ENCODE data around the gene NSUN7.

The NSUN7 gene

GRCh38 chr4:40734497-40734896, 15.3 kb upstream of the NSUN7 start:
- Histone ChIP-seq H2BK15ac (ENCODE audit: low read length) (no peak overlapping the region), H2BK5ac (ENCODE audit: low read length) (no peak overlapping the region), H4K8ac (ENCODE audit: low read depth, low read length) (no peak overlapping the region), H3K4me3 (ENCODE audit: low read length in 2 of 2) (no peak overlapping the region), H3K18ac (ENCODE audit: low read length) (no peak overlapping the region), H3K4me2 (ENCODE audit: insufficient read depth, low read length, poor library complexity, severe bottlenecking) (no peak overlapping the region), H2BK12ac (ENCODE audit: low read length) (no peak overlapping the region), H4K91ac (ENCODE audit: low read depth, low read length, poor library complexity) (no peak overlapping the region), H2AFZ (ENCODE audit: low read length) (no peak overlapping the region), H3K27ac (replicated peaks; ENCODE audit: low read length) (no peak overlapping the region), H3K9me3 (replicated peaks in 1 of 2; ENCODE audit: control insufficient read depth in 2 of 2, insufficient read depth in 1 of 2, low read depth in 1 of 2, low read length in 2 of 2) (no peaks in the 10 kb centered on the region), H3K23ac (ENCODE audit: low read depth, low read length, poor library complexity) (no peak overlapping the region), H3K36me3 (replicated peaks in 1 of 2; ENCODE audit: control insufficient read depth in 2 of 2, insufficient read depth in 2 of 2, low read length in 2 of 2) (no peaks in the 10 kb centered on the region), H3K9ac (ENCODE audit: low read depth, low read length, poor library complexity) (no peak overlapping the region), H2AK5ac (ENCODE audit: low read depth, low read length) (no peak overlapping the region), H3K79me1 (ENCODE audit: low read depth, low read length) (no peaks in the 10 kb centered on the region), H2BK120ac (ENCODE audit: low read depth, low read length) (no peak overlapping the region), H3K4me1 (ENCODE audit: control insufficient read depth in 2 of 2, insufficient read depth in 1 of 2, low read depth in 1 of 2, low read length in 2 of 2) (peaks cover 0 to 1% of the 10 kb centered on the region in 2 donors), H3K14ac (ENCODE audit: low read length) (no peak overlapping the region), H3K4ac (ENCODE audit: low read length) (no peak overlapping the region), H3K27me3 (ENCODE audit: control insufficient read depth in 3 of 3, insufficient read depth in 3 of 3, low read depth in 1 of 3, low read length in 3 of 3) (no peaks in the 10 kb centered on the region)
- no CpG with 5 or more reads among the region's 5 CpGs for WGBS, 2 donors (ENCODE audit: extremely low coverage in 2 of 2, insufficient read length in 2 of 2, insufficient replicate concordance in 1 of 2)
- DNase-seq (ENCODE audit: low spot score) = no peak

- no peak overlapping the region for H3K27ac ChIP-seq (replicated peaks; ENCODE audit: low read length)
- no peaks in the 10 kb centered on the region for H3K36me3 ChIP-seq (replicated peaks in 1 of 2; ENCODE audit: control insufficient read depth in 2 of 2, insufficient read depth in 2 of 2, low read length in 2 of 2)
- no peak overlapping the region for H3K14ac ChIP-seq (ENCODE audit: low read length)
- H3K9me3 ChIP-seq (replicated peaks in 1 of 2; ENCODE audit: control insufficient read depth in 2 of 2, insufficient read depth in 1 of 2, low read depth in 1 of 2, low read length in 2 of 2) = no peaks in the 10 kb centered on the region
- no peak overlapping the region for H4K8ac ChIP-seq (ENCODE audit: low read depth, low read length)
- no peak overlapping the region for H2BK5ac ChIP-seq (ENCODE audit: low read length)
- H4K91ac ChIP-seq (ENCODE audit: low read depth, low read length, poor library complexity) = no peak overlapping the region
- H2AK5ac ChIP-seq (ENCODE audit: low read depth, low read length) = no peak overlapping the region
- H3K4me1 ChIP-seq (ENCODE audit: control insufficient read depth in 2 of 2, insufficient read depth in 1 of 2, low read depth in 1 of 2, low read length in 2 of 2) = peaks cover 0 to 1% of the 10 kb centered on the region in 2 donors
- no peaks in the 10 kb centered on the region for H3K27me3 ChIP-seq (ENCODE audit: control insufficient read depth in 3 of 3, insufficient read depth in 3 of 3, low read depth in 1 of 3, low read length in 3 of 3)
- no peak overlapping the region for H3K4me3 ChIP-seq (ENCODE audit: low read length in 2 of 2)
- H3K18ac ChIP-seq (ENCODE audit: low read length) = no peak overlapping the region
- H3K4me2 ChIP-seq (ENCODE audit: insufficient read depth, low read length, poor library complexity, severe bottlenecking) = no peak overlapping the region
- H3K9ac ChIP-seq (ENCODE audit: low read depth, low read length, poor library complexity) = no peak overlapping the region
- WGBS, 2 donors (ENCODE audit: extremely low coverage in 2 of 2, insufficient read length in 2 of 2, insufficient replicate concordance in 1 of 2) = no CpG with 5 or more reads among the region's 1 CpG
- no peak overlapping the region for H2BK120ac ChIP-seq (ENCODE audit: low read depth, low read length)
- H3K4ac ChIP-seq (ENCODE audit: low read length) = no peak overlapping the region
- DNase-seq (ENCODE audit: low spot score) = no peak
- no peak overlapping the region for H2AFZ ChIP-seq (ENCODE audit: low read length)
- no peak overlapping the region for H2BK12ac ChIP-seq (ENCODE audit: low read length)
- H3K79me1 ChIP-seq (ENCODE audit: low read depth, low read length) = no peaks in the 10 kb centered on the region
- H3K23ac ChIP-seq (ENCODE audit: low read depth, low read length, poor library complexity) = no peak overlapping the region
- no peak overlapping the region for H2BK15ac ChIP-seq (ENCODE audit: low read length)
Observed at GRCh38 chr4:40736910-40737309, 12.8 kb upstream of the NSUN7 start.

- Histone ChIP-seq H2AK5ac (ENCODE audit: low read depth, low read length) (no peak overlapping the region), H3K4me1 (ENCODE audit: control insufficient read depth in 2 of 2, insufficient read depth in 1 of 2, low read depth in 1 of 2, low read length in 2 of 2) (peaks cover 0 to 1% of the 10 kb centered on the region in 2 donors)
- no CpG with 5 or more reads among the region's 2 CpGs for WGBS, 2 donors (ENCODE audit: extremely low coverage in 2 of 2, insufficient read length in 2 of 2, insufficient replicate concordance in 1 of 2)
Observed at GRCh38 chr4:40737879-40738278, 11.9 kb upstream of the NSUN7 start.

GRCh38 chr4:40739347-40739746, 10.4 kb upstream of the NSUN7 start:
- no peak for DNase-seq (ENCODE audit: low spot score)
- Histone ChIP-seq H2AFZ (ENCODE audit: low read length) (no peak overlapping the region), H2BK15ac (ENCODE audit: low read length) (no peak overlapping the region), H3K4me1 (ENCODE audit: control insufficient read depth in 2 of 2, insufficient read depth in 1 of 2, low read depth in 1 of 2, low read length in 2 of 2) (no peaks in the 10 kb centered on the region), H2AK5ac (ENCODE audit: low read depth, low read length) (no peak overlapping the region), H2BK120ac (ENCODE audit: low read depth, low read length) (no peak overlapping the region), H3K79me1 (ENCODE audit: low read depth, low read length) (no peaks in the 10 kb centered on the region), H3K27me3 (ENCODE audit: control insufficient read depth in 3 of 3, insufficient read depth in 3 of 3, low read depth in 1 of 3, low read length in 3 of 3) (no peaks in the 10 kb centered on the region), H3K4me2 (ENCODE audit: insufficient read depth, low read length, poor library complexity, severe bottlenecking) (no peak overlapping the region), H2BK5ac (ENCODE audit: low read length) (no peak overlapping the region), H3K4me3 (ENCODE audit: low read length in 2 of 2) (no peak overlapping the region), H3K9me3 (replicated peaks in 1 of 2; ENCODE audit: control insufficient read depth in 2 of 2, insufficient read depth in 1 of 2, low read depth in 1 of 2, low read length in 2 of 2) (no peaks in the 10 kb centered on the region), H3K4ac (ENCODE audit: low read length) (no peak overlapping the region), H2BK12ac (ENCODE audit: low read length) (no peak overlapping the region), H4K8ac (ENCODE audit: low read depth, low read length) (no peak overlapping the region), H3K23ac (ENCODE audit: low read depth, low read length, poor library complexity) (no peak overlapping the region), H3K18ac (ENCODE audit: low read length) (no peak overlapping the region), H3K36me3 (replicated peaks in 1 of 2; ENCODE audit: control insufficient read depth in 2 of 2, insufficient read depth in 2 of 2, low read length in 2 of 2) (no peaks in the 10 kb centered on the region), H3K9ac (ENCODE audit: low read depth, low read length, poor library complexity) (no peak overlapping the region), H3K27ac (replicated peaks; ENCODE audit: low read length) (no peak overlapping the region), H3K14ac (ENCODE audit: low read length) (no peak overlapping the region), H4K91ac (ENCODE audit: low read depth, low read length, poor library complexity) (no peak overlapping the region)

More at GRCh38 chr4:40737879-40738278, 11.9 kb upstream of the NSUN7 start:
- Histone ChIP-seq H3K27me3 (ENCODE audit: control insufficient read depth in 3 of 3, insufficient read depth in 3 of 3, low read depth in 1 of 3, low read length in 3 of 3) (no peaks in the 10 kb centered on the region), H3K79me1 (ENCODE audit: low read depth, low read length) (no peaks in the 10 kb centered on the region), H2BK12ac (ENCODE audit: low read length) (no peak overlapping the region), H3K9ac (ENCODE audit: low read depth, low read length, poor library complexity) (no peak overlapping the region), H4K8ac (ENCODE audit: low read depth, low read length) (no peak overlapping the region), H2BK5ac (ENCODE audit: low read length) (no peak overlapping the region), H3K4me3 (ENCODE audit: low read length in 2 of 2) (no peak overlapping the region), H3K36me3 (replicated peaks in 1 of 2; ENCODE audit: control insufficient read depth in 2 of 2, insufficient read depth in 2 of 2, low read length in 2 of 2) (no peaks in the 10 kb centered on the region), H3K18ac (ENCODE audit: low read length) (no peak overlapping the region), H4K91ac (ENCODE audit: low read depth, low read length, poor library complexity) (no peak overlapping the region), H3K14ac (ENCODE audit: low read length) (no peak overlapping the region), H3K4me2 (ENCODE audit: insufficient read depth, low read length, poor library complexity, severe bottlenecking) (no peak overlapping the region), H3K9me3 (replicated peaks in 1 of 2; ENCODE audit: control insufficient read depth in 2 of 2, insufficient read depth in 1 of 2, low read depth in 1 of 2, low read length in 2 of 2) (no peaks in the 10 kb centered on the region), H2AFZ (ENCODE audit: low read length) (no peak overlapping the region), H3K23ac (ENCODE audit: low read depth, low read length, poor library complexity) (no peak overlapping the region), H2BK120ac (ENCODE audit: low read depth, low read length) (no peak overlapping the region), H3K4ac (ENCODE audit: low read length) (no peak overlapping the region), H2BK15ac (ENCODE audit: low read length) (no peak overlapping the region), H3K27ac (replicated peaks; ENCODE audit: low read length) (no peak overlapping the region)
- no peak for DNase-seq (ENCODE audit: low spot score)
